NCI-H1105 treated with DMSO at 0.1 percent for 48 hours (cell line): ENCODE data around the gene CEL.
"Not testable (repeated sequence)": the region's sequence is repeated elsewhere in the genome, so short reads cannot be mapped to it uniquely, and the experiment has no call there.

Source experiments
- DNase-seq: peaks from one replicate; lab custom pipeline; 2025; lab: John Stamatoyannopoulos, UW

CEL gene

DNA sequence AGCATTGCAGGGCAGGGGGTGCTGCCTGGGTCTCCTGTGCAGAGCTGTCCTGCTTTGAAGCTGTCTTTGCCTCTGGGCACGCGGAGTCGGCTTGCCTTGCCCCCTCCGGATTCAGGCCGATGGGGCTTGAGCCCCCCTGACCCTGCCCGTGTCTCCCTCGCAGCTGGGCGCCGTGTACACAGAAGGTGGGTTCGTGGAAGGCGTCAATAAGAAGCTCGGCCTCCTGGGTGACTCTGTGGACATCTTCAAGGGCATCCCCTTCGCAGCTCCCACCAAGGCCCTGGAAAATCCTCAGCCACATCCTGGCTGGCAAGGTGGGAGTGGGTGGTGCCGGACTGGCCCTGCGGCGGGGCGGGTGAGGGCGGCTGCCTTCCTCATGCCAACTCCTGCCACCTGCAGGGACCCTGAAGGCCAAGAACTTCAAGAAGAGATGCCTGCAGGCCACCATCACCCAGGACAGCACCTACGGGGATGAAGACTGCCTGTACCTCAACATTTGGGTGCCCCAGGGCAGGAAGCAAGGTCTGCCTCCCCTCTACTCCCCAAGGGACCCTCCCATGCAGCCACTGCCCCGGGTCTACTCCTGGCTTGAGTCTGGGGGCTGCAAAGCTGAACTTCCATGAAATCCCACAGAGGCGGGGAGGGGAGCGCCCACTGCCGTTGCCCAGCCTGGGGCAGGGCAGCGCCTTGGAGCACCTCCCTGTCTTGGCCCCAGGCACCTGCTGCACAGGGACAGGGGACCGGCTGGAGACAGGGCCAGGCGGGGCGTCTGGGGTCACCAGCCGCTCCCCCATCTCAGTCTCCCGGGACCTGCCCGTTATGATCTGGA is 2.7 kb downstream of the CEL start:
- no peak for DNase-seq

- no peak for DNase-seq
Observed at GRCh38 chr9:133065070-133065388, 3.2 kb downstream of the CEL start.

- DNase-seq = no peak
Observed at GRCh38 chr9:133066181-133066983, 4.6 kb downstream of the CEL start.

DNA sequence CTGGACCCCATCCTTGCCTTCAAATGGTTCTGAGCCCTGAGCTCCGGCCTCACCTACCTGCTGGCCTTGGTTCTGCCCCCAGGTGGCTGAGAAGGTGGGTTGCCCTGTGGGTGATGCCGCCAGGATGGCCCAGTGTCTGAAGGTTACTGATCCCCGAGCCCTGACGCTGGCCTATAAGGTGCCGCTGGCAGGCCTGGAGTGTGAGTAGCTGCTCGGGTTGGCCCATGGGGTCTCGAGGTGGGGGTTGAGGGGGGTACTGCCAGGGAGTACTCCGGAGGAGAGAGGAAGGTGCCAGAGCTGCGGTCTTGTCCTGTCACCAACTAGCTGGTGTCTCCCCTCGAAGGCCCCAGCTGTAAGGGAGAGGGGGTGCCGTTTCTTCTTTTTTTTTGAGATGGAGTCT is 5.2 kb downstream of the CEL start:
- DNase-seq = no peak

DNA sequence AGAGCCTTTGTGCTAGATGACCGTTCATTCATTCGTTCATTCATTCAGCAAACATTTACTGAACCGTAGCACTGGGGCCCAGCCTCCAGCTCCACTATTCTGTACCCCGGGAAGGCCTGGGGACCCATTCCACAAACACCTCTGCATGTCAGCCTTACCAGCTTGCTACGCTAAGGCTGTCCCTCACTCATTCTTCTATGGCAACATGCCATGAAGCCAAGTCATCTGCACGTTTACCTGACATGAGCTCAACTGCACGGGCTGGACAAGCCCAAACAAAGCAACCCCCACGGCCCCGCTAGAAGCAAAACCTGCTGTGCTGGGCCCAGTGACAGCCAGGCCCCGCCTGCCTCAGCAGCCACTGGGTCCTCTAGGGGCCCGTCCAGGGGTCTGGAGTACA is 6.0 kb downstream of the CEL start:
- DNase-seq = no peak

DNA sequence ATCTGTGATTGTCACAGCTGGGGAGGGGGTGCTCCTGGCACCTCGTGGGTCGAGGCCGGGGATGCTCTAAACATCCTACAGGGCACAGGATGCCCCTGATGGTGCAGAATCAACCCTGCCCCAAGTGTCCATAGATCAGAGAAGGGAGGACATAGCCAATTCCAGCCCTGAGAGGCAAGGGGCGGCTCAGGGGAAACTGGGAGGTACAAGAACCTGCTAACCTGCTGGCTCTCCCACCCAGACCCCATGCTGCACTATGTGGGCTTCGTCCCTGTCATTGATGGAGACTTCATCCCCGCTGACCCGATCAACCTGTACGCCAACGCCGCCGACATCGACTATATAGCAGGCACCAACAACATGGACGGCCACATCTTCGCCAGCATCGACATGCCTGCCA is 6.7 kb downstream of the CEL start:
- not testable (repeated sequence) for DNase-seq

DNA sequence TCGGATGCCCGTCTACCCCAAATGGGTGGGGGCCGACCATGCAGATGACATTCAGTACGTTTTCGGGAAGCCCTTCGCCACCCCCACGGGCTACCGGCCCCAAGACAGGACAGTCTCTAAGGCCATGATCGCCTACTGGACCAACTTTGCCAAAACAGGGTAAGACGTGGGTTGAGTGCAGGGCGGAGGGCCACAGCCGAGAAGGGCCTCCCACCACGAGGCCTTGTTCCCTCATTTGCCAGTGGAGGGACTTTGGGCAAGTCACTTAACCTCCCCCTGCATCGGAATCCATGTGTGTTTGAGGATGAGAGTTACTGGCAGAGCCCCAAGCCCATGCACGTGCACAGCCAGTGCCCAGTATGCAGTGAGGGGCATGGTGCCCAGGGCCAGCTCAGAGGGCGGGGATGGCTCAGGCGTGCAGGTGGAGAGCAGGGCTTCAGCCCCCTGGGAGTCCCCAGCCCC is 8.8 kb downstream of the CEL start:
- not testable (repeated sequence) for DNase-seq

- DNase-seq = not testable (repeated sequence)
Observed at GRCh38 chr9:133070985-133071384, 9.2 kb downstream of the CEL start.

GRCh38 chr9:133071484-133072150 is 9.8 kb downstream of the CEL start:
- DNase-seq = no peak

DNA sequence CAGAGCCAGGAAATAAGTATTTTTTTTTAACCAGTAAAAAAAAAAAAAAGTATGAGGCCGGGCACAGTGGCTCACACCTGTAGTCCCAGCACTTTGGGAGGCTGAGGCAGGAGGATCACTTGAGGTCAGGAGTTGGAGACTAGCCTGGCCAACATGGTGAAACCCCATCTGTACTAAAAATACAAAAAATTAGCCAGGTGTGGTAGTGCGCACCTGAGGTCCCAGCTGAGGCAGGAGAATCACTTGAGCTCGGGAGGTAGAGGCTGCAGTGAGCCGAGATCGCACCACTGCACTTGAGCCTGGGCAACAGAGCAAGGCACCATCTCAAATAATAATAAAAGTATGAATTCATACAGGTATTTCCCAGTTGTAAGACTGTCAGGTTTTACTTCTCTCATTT is 10.4 kb downstream of the CEL start:
- not testable (repeated sequence) for DNase-seq

DNA sequence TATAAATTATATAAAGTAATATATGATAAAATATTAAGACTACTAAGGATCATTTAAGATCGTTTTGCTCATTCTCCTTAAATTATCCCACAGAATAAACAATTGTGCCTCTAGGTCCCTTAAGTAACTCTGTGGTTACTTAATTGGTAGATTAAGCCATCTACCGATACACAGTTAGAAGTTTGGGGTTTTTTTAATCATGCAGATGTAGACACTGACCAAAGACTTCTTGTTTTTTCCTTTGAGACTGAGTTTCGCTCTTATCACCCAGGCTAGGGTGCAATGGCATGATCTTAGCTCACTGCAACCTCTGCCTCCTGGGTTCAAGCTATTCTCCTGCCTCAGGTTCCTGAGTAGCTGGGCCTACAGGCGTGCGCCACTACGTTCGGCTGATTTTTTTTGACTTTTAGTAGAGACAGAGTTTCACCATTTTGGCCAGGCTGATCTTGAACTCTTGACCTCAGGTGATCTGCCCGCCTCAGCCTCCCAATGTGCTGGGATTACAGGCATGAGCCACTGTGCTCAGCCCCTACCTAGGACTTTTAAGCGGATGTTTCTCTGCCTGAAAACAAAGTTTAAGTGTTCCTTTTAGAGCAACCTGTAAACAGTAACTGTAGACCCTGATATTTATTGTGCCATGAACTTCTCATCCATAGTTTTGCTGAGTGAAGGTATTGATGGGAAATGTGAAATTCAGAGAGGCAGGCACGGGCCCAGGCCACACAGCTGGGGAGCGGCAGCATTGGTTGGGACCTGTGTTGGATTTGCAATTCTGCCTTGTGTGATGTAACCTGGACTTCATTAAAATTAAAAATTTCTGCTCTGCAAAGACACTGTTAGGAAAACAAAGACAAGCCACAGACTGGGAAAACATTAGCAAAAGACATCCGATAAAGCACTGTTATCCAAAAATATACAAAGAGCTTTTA is 11.6 kb downstream of the CEL start:
- no peak for DNase-seq

- no peak for DNase-seq
Observed at GRCh38 chr9:133074111-133074651, 12.4 kb downstream of the CEL start.

- no peak for DNase-seq
Observed at GRCh38 chr9:133075925-133076630, 14.3 kb downstream of the CEL start.

- no peak for DNase-seq
Observed at GRCh38 chr9:133076691-133077090, 14.9 kb downstream of the CEL start.

GRCh38 chr9:133078486-133078885 is 16.7 kb downstream of the CEL start:
- DNase-seq = no peak

- no peak for DNase-seq
Observed at GRCh38 chr9:133080161-133080560, 18.4 kb downstream of the CEL start.

DNA sequence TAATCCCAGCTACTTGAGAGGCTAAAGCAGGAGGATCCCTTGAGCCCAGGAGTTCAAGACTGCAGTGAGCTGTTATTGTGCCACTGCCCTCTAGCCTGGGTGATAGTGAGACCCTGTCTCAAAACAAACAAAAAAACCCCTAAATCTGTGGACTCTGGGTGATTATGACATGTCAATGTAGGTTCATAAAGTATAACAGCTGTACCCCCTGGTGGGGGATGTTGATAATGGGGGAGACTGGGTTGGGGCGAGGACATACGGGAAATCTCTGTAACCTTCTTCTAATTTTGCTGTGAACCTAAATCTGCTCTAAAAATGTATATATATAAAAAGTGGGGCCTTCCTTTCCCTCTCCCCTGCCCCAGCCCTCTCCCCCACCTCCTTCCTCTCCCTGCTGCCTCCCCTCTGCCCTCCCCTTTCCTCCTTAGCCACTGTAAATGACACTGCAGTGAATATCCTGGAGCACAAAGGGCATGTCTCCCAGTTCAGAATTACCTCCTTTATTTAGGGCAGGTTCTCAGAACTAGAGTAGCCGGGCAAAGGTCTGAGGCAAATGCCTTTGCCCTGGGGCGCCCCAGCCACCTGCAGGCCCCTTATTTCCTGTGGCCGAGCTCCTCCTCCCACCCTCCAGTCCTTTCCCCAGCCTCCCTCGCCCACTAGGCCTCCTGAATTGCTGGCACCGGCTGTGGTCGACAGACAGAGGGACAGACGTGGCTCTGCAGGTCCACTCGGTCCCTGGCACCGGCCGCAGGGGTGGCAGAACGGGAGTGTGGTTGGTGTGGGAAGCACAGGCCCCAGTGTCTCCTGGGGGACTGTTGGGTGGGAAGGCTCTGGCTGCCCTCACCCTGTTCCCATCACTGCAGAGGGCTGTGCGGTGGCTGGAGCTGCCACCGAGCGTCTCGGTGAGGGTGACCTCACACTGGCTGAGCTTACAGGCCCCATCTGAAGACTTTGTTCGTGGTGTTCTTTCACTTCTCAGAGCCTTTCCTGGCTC is 19.3 kb downstream of the CEL start:
- not testable (repeated sequence) for DNase-seq

GRCh38 chr9:133081957-133082644 is 20.3 kb downstream of the CEL start:
- not testable (repeated sequence) for DNase-seq

DNA sequence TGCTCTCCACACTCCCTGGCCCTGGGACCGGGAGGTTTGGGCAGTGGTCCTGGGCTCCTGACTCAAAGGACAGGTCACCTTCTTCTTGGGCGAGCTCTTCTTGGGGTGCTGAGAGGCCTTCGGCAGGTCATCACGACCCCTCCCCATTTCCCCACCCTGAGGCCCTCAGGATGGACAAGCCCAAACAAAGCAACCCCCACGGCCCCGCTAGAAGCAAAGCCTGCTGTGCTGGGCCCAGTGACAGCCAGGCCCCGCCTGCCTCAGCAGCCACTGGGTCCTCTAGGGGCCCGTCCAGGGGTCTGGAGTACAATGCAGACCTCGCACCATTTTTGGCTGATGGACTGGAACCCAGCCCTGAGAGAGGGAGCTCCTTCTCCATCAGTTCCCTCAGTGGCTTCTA is 21.9 kb downstream of the CEL start:
- DNase-seq = not testable (repeated sequence)
